Chondrocyte (in vitro differentiated cells): ENCODE data around the gene NOB1. TPM values are rescaled to one million over a fixed set of nuclear protein-coding genes. Genes with fewer than 3 reads are reported as not detected.

ENCODE experiments used
- DNase-seq: peaks from one replicate; pipeline ENCODE4 v3.0.0; 2021; ENCODE audit warnings: mixed read lengths, low spot score
- H3K27ac Mint-ChIP-seq: one replicate; pipeline ENCODE4 v1.8.0; 2021; ENCODE audit warnings: mild to moderate bottlenecking, moderate library complexity, mixed read lengths; ENCODE audit not compliant: unreplicated experiment
- H3K27me3 Mint-ChIP-seq: 2 replicates; pipeline ENCODE4 v1.8.0; 2021; ENCODE audit warnings: low read depth, mixed read lengths
- H3K36me3 Mint-ChIP-seq: 2 replicates; pipeline ENCODE4 v1.8.0; 2021; ENCODE audit warnings: low read depth, mixed read lengths
- H3K4me1 Mint-ChIP-seq: 2 replicates; pipeline ENCODE4 v1.8.0; 2021; ENCODE audit warnings: low read depth, mild to moderate bottlenecking, mixed read lengths
- H3K4me3 Mint-ChIP-seq: one replicate; pipeline ENCODE4 v1.8.0; 2021; ENCODE audit warnings: mild to moderate bottlenecking, moderate library complexity, mixed read lengths; ENCODE audit not compliant: unreplicated experiment
- H3K9me3 Mint-ChIP-seq: 2 replicates; pipeline ENCODE4 v1.8.0; 2021; ENCODE audit warnings: low read depth, mixed read lengths
- CTCF ChIP-seq: fragments of 200-600 bp; sonication (generic); IDR thresholded peaks from 2 replicates; pipeline ENCODE4 v1.5.0; 2021; ENCODE audit warnings: antibody characterized with exemption, mild to moderate bottlenecking, moderate library complexity
- total RNA-seq: library from RNA; stranded (reverse); gene quantifications from 3 replicates; pipeline ENCODE4 v1.2.1, GENCODE V29; 2021

The NOB1 gene
- total RNA-seq, 1 donor from 2014 or later: 25.7 TPM

- H3K27ac Mint-ChIP-seq: no peak overlapping the region
- H3K27me3 Mint-ChIP-seq: no peaks in the 10 kb centered on the region
- peaks cover 19% of the 10 kb centered on the region for H3K4me1 Mint-ChIP-seq
- H3K4me3 Mint-ChIP-seq: no peak overlapping the region
- no peak for DNase-seq
- no peak for TF ChIP-seq CTCF
- H3K9me3 Mint-ChIP-seq: no peaks in the 10 kb centered on the region
- H3K36me3 Mint-ChIP-seq: peaks cover 39% of the 10 kb centered on the region
These were observed 5.9 kb downstream of the NOB1 start for GRCh38 chr16:69748694-69749345.

- no peak overlapping the region for H3K27ac Mint-ChIP-seq
- no peaks in the 10 kb centered on the region for H3K9me3 Mint-ChIP-seq
- no peak for TF ChIP-seq CTCF
- no peaks in the 10 kb centered on the region for H3K27me3 Mint-ChIP-seq
- H3K4me1 Mint-ChIP-seq: peaks cover 11% of the 10 kb centered on the region
- H3K4me3 Mint-ChIP-seq: no peak overlapping the region
- peaks cover 38% of the 10 kb centered on the region for H3K36me3 Mint-ChIP-seq
- no peak for DNase-seq
These were observed 7.6 kb downstream of the NOB1 start for GRCh38 chr16:69747115-69747514.

GRCh38 chr16:69745959-69746358, 8.8 kb downstream of the NOB1 start:
- no peak for TF ChIP-seq CTCF
- Mint-ChIP-seq H3K4me3 (no peak overlapping the region), H3K27me3 (no peaks in the 10 kb centered on the region), H3K9me3 (no peaks in the 10 kb centered on the region), H3K4me1 (peaks cover 21% of the 10 kb centered on the region), H3K36me3 (peaks cover 36% of the 10 kb centered on the region), H3K27ac (no peak overlapping the region)
- DNase-seq: peak; percentile 48

GRCh38 chr16:69745232-69745612, 9.5 kb downstream of the NOB1 start:
- Mint-ChIP-seq H3K27me3 (no peaks in the 10 kb centered on the region), H3K27ac (no peak overlapping the region), H3K36me3 (peaks cover 37% of the 10 kb centered on the region), H3K4me3 (no peak overlapping the region), H3K9me3 (no peaks in the 10 kb centered on the region), H3K4me1 (peaks cover 23% of the 10 kb centered on the region)
- DNase-seq: peak; percentile 33
- TF ChIP-seq CTCF: no peak

- H3K4me1 Mint-ChIP-seq: peaks cover 23% of the 10 kb centered on the region
- DNase-seq: peak; percentile 64
- TF ChIP-seq CTCF: no peak
- no peak overlapping the region for H3K4me3 Mint-ChIP-seq
- peaks cover 37% of the 10 kb centered on the region for H3K36me3 Mint-ChIP-seq
- H3K27ac Mint-ChIP-seq: no peak overlapping the region
- no peaks in the 10 kb centered on the region for H3K27me3 Mint-ChIP-seq
- H3K9me3 Mint-ChIP-seq: no peaks in the 10 kb centered on the region
These were observed 10.1 kb downstream of the NOB1 start for GRCh38 chr16:69744363-69745231.
